ENCODE data around the gene IRF9. TPM values are rescaled to one million over a fixed set of nuclear protein-coding genes. Genes with fewer than 3 reads are reported as not detected.

Gene IRF9
- total RNA-seq, 4 donors from 2014 or later: 31.6 to 83.1 (median 55.9) TPM

DNA sequence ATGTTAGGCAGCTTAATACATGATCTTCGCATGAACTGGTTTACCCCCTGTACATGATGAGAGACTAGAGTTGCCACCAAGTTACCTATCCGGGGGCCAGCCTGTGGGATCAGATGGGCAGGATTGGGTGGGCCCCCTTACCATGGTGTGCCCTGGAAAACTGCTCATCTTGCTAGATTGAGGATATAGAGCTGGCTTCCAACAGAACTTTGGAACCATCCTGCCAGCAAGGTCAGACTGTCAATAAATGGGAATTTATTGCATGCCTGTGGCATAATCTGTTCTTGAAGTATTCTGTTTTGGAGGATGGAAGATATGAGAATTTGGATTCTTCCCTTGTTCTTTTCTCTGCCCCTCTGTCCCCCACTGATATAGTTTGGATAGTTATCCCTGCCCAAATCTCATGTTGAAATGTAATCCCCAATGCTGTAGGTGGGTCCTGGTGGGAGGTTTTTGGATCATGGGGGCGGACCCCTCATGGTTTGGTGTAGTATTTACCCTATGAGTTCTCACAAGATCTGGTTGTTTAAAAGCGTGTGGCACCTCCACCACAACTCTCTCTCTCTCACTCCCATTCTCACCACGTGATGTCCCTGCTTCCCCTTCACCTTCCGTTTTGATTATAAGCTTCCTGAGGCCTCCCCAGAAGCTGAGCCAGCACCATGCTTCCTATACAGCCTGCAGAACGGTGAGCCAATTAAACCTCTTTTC, 37.9 kb downstream of the IRF9 start:
- TF ChIP-seq, protein P1, sequence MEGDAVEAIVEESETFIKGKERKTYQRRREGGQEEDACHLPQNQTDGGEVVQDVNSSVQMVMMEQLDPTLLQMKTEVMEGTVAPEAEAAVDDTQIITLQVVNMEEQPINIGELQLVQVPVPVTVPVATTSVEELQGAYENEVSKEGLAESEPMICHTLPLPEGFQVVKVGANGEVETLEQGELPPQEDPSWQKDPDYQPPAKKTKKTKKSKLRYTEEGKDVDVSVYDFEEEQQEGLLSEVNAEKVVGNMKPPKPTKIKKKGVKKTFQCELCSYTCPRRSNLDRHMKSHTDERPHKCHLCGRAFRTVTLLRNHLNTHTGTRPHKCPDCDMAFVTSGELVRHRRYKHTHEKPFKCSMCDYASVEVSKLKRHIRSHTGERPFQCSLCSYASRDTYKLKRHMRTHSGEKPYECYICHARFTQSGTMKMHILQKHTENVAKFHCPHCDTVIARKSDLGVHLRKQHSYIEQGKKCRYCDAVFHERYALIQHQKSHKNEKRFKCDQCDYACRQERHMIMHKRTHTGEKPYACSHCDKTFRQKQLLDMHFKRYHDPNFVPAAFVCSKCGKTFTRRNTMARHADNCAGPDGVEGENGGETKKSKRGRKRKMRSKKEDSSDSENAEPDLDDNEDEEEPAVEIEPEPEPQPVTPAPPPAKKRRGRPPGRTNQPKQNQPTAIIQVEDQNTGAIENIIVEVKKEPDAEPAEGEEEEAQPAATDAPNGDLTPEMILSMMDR (IDR thresholded peaks at IDR 0.05; ENCODE audit: low read depth): no peak

DNA sequence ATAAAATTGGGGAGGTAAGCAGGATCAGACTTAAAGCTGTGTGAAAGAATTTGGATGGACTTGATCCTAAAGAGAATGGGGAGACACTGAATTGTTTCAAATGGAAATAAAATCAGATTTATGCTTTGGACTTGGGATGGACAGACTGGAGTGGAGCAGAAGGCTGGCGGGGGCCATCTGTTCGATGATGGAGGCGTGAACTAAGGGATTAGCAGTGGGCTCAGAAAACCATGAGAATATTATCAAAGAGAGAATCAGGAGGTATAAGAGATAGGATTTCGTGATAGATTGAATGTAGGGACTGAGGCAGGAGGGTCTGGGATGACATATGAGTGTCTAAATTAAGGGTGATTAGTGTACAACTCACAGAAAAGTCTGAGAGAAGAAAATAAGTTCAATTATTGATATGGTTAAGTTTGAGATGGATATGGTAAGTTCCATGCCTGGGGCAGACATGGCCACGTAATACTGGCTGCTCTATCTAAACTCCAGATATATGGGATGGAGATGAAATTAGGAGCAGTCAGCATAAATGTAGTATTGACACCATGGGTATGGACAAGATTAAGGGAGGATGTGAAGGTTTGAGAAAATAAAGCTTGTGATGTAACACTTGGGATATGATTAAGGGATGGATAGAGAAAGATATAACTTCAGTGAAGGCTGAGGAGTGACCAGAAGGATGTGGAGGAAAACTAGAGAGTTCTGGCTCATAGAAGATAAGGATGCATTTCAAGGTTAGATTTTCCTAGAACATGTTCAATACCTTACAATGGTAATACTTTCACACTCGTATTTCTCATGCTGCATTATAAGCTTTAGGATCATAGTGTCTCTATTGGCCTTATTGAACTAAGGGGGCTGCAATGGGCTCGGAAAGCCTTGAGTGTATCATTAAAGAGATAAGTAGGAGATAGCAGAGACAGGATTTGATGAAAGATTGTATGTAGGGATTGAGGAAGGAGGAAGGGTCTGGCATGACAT, 43.4 kb downstream of the IRF9 start:
- TF ChIP-seq, protein P1 (IDR thresholded peaks at IDR 0.05; ENCODE audit: low read depth): no peak

DNA sequence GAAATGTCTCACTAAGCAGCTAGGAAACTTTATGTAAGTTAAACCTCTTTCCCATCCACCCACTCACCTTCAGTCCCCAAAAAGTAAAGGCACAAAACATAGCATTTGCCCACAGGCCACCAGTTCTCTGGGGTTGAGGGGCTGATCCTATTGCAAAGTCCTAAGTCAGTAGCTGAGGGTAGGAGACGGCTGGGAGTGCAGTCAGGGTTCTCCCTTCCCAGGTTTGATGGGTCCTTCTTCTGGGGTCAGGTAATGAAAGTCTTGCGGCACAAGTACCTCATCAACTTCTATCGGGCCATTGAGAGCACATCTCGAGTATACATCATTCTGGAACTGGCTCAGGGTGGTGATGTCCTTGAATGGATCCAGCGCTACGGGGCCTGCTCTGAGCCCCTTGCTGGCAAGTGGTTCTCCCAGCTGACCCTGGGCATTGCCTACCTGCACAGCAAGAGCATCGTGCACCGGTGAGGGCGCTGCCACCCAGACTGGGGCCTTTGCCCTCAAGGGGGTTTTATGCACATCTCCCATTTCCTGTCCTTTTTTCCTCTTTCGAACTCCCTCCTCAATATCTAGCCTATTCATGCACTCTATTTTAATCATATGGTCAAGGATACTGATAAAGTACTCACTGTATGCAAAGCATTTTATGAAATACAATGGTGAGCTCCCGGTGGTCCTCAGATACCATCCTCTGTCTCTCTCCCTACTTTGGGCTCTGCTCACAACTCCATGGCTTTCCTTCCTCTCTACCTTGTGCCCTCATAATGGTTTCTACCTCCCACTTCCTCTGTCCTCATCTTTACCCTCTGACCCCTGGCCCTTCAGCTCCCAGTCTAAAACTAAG, 45.4 kb downstream of the IRF9 start:
- TF ChIP-seq, protein P1 (IDR thresholded peaks at IDR 0.05; ENCODE audit: low read depth): no peak

DNA sequence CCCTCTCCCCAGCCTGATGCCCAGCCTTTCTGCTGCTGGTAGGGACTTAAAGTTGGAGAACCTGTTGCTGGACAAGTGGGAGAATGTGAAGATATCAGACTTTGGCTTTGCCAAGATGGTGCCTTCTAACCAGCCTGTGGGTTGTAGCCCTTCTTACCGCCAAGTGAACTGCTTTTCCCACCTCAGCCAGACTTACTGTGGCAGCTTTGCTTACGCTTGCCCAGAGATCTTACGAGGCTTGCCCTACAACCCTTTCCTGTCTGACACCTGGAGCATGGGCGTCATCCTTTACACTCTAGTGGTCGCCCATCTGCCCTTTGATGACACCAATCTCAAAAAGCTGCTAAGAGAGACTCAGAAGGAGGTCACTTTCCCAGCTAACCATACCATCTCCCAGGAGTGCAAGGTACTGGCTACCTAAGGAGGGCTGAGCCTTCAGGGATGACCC, 46.1 kb downstream of the IRF9 start:
- TF ChIP-seq, protein P1 (IDR thresholded peaks at IDR 0.05; ENCODE audit: low read depth): no peak

DNA sequence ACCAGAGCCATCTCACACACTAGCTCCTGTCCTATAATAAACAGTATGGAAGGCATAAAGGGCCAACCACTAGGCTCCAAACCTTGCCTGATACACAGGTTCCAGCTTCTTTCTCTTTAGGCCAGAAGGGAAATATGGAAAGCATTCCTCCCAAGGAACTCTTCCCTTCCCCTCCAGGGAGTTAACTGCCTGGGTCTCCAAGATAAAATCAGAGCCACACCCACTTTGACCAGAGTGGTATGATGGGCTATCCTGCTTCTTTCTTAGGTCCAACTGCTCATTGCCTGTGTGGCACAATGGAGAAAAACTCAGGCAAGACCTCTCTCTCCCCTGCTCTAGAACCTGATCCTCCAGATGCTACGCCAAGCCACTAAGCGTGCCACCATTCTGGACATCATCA, 46.6 kb downstream of the IRF9 start:
- TF ChIP-seq, protein P1 (IDR thresholded peaks at IDR 0.05; ENCODE audit: low read depth): no peak

DNA sequence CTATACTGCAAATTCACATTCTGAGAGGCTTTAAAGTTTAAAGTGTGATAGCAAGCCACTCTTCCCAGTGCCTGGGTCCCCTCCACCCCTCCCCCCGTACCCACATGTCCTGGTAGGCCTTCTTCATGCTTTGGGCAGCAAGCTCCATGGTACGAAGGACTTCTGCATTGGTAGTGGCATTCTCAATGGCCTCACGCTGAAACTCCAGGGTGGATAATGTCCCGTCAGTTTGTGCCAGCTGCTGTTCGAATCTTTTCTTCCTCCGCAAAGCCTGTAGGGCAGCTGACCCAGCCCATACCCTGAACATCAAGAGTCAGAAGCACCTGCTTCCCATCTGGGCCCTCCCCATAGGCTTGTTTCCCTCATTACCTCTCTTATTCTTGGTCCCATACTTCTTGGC, 50.2 kb downstream of the IRF9 start:
- TF ChIP-seq, protein P1 (IDR thresholded peaks at IDR 0.05; ENCODE audit: low read depth): no peak

All from subcutaneous adipose tissue (tissue), 4 donors.